GM21825 (cell line): ENCODE measurements around the gene SORCS2.
"Not testable (repeated sequence)": the region's sequence is repeated elsewhere in the genome, so short reads cannot be mapped to it uniquely, and the experiment has no call there.

Experiments
- ATAC-seq: cut with Tn5 transposase; IDR thresholded peaks from one replicate; pipeline ENCODE4 v1.9.1; 2021; ENCODE audit warnings: mild to moderate bottlenecking, moderate library complexity; ENCODE audit not compliant: unreplicated experiment

The SORCS2 gene

GRCh38 chr4:7199129-7199725, 6.9 kb downstream of the SORCS2 start:
- no peak for ATAC-seq

- ATAC-seq: no peak
Observed at GRCh38 chr4:7199771-7200441, 7.6 kb downstream of the SORCS2 start.

- no peak for ATAC-seq
Observed at GRCh38 chr4:7200801-7201200, 8.5 kb downstream of the SORCS2 start.

DNA sequence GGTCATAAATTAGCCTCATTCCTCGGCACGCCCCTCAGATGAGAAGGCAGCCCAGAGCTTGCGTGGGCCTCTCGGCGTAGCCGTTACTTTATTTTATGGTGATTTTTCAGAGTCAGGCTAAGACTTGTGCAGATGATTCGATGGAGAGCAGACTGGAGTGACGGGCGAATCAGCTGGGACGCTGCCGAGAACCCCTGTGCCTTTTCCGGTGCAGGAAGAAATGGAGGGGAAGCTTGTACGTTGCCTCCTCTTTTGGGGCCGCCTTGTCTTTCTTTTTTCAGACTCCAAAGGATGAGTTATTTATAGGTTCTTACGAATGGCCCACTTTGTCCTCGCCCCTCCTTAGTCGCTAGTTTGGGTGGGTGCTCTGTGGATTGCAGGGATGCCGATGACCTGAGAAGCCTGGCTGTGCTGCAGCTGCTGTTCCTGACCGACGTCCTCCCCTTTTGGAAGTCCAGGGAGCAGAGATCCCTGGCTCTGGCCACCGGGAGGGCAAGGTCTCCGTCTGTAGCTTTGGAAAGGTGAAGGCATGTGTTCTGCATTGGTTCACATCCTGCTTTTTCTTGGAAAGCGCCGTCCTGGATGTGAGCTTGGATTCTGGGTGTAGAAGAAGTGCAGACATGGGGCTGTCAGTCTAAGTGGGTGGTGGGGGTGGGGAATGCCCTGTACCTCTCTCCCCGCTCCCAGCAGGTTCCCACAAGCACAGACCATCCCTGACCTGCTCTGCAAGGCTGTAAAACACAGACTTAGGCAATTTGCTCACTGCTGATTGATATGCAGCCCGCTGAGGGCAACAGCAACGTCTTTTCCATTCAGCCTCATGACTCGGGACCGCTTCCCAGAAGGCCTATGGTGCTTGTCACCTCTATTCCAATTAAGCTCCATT, 9.3 kb downstream of the SORCS2 start:
- ATAC-seq: no peak

GRCh38 chr4:7202411-7202810, 10.1 kb downstream of the SORCS2 start:
- ATAC-seq: no peak

DNA sequence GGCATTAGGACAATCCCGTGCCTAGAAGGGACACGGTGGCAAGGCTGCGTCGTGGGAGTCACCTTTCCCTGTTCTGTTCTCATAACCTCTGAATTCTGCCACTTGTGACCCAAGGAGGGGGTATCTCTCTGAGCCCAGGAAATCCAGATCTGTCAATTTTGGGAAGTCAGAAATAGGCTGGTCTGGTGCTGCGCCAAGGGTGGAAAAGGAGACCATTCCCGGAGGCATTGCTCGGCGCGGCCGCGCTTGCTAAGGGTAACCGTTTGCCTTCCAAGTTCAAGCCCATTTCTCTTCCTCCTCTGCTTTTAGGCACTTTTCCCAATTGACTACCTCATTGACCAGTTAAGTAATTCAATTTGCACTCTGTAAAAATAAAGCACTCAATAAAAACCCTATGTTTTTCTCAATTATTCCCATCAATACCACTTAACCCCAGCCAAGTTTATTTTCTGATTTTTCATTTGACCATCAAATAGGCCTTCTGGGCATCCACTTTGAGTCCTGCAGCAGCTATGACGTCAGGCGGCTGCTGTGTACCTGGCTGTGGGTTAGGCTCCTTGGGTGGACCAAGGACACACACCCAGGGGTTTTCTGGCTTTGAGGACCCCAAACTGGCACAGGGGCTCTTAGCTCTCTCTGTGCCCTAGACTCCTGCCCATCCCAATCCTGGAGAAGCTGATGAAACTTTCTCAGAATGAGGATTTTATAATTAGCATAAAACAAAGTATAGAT, 12.5 kb downstream of the SORCS2 start:
- no peak for ATAC-seq

- no peak for ATAC-seq
Observed at GRCh38 chr4:7206385-7206784, 14.0 kb downstream of the SORCS2 start.

DNA sequence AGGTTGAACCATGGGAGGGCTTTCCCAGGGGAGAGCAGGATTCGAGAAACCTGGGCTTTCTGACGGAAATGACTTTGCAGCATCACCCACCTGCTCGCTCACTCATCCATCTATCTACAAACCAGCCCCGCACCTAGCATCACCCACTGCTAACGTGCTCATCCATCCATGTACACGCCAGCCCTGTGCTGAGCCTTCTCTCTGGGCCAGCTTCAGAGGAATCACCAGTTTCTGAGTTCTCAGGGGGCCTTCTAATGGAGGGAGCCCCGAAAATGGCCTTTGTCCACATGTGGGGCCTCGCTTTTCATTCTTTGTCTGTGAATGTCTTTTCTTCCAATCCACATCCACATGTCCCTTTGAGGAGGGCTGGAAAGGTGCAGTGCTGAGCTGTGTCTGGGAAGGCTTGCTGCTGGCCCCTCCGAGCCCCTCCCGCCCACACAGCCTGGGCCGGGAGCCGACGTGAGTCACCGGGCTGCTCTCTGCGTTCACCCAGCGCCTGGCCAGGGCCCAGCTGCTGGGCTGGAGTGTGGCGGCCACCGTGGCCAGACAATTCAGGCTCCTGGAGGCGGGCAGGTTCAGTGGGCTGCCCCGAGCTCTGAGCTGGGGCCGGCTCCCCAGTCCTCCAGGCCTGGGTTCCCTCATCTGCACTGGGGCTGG, 14.7 kb downstream of the SORCS2 start:
- ATAC-seq: no peak

- no peak for ATAC-seq
Observed at GRCh38 chr4:7207628-7208231, 15.4 kb downstream of the SORCS2 start.

DNA sequence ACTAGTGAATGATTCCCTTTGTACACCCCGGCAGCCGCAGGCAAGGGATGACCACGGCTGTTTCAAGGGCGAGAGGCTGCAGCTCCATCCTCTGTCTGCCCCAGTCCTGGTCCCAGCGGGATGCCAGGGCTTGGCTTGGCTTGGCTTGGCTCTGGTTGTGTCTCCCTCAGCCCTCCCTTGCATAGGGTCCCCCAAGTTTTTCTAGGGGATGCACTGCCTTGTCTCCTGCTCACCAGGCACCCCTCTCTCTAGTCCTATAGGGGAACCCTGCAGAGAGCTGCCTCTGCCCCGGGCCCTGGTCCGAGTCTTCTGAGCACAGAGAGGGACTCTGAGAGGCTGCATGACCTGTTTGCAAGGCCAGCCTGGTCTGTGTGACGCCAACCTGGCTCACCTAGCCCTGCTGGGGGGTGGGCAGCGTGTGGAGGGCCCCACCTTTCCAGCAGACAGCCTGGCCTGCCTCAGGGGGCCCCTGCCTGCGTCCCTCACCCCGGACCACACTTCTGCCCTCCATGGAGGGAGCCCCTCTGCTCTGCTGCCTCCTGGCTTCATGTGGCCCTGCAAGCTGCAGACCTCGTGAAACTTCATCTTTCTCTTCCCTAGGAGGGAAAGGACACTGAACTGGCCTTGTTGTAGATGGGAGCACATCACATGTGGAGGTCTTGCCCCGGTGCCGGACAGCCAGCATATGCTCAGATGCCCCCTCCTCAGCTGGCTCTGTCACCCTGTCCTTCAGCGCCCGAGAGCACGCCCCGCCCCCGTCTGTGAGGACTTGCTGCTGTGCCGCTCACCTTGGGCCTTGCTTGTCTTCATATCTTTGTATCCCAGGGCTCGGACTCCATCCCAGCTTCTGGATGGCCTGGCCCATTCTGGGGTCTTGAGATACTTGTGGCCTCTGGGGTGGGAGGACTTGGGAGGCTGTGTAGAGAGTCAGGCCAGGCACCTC, 16.4 kb downstream of the SORCS2 start:
- no peak for ATAC-seq

DNA sequence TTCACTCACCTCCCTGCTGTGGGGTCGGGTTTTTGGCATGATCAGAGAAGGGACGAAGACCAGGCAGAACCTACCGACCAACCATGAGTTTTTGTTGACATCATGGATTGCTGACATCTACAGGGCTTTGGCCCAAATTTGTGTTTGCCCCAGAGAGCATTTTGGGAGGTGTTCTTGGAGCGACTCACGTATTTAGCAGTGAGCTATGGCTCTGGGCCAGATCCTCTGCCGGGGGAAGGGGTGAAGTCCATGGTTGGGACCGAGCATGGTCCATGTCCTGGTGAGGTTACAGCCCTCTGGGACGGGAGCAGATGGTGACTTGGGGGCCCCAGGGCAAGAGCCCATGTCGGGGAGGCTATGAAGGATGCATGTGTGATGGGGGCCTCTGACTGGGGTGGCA, 17.4 kb downstream of the SORCS2 start:
- no peak for ATAC-seq

DNA sequence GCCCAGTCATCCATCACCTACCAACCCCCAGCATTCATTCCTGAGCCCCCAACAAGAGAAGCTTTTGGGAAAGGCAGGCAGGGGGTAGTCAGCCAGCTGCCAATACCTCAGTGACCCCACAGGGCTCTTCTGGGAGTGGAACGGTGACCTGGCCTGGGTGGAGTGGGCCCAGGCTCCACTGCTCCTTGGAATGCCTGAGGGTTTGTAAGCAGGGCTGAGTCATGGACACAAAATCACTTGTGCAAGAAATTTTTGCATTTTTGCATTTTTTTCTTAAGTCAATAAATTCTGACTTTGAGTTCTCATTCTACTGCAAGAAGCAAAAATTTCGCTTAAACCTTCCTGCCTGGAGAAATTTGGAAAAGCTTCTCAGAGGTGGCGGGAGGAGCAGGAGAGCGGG, 18.5 kb downstream of the SORCS2 start:
- ATAC-seq: no peak

GRCh38 chr4:7212101-7212674, 19.9 kb downstream of the SORCS2 start:
- no peak for ATAC-seq

GRCh38 chr4:7212921-7213320, 20.6 kb downstream of the SORCS2 start:
- ATAC-seq: no peak

DNA sequence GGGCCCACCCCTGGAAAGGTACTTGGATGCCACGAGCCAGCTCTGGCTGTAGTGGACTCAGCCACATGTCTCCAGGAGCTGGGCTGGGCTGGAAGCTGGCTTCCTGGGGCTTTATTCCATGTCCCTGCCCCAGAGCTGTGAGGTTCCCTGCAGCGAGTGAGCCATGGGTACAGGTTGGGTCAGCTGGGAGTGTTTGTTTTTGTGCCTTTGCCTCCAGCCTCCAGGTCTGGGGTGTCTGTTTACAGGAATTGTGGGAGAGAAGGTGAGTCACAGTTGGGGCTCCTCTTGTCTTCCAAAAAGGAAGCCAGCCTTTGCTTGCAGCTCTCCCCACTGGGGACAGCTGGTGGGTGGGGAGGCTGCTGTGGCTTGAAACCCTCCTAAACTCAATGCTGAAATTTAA, 21.5 kb downstream of the SORCS2 start:
- ATAC-seq: no peak

DNA sequence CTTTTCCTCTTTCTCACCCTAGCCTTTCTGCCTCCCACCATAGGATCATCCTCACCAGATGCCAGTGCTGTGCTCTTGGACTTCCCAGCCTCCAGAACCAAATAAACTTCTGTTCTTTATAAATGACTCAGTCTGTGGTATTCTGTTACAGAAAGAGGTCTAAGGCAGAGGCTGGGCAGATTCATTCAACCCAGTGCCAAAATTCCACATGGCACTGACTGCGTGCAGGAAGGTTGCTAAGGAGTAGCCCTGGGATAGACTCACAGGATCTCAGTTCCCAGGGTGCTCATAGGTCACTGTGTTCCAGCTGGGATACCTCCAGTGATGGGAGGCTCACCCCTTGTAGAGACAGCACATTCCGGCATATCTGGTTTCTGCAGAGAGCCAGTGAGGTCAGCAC, 22.0 kb downstream of the SORCS2 start:
- ATAC-seq: no peak

GRCh38 chr4:7215187-7215586, 22.8 kb downstream of the SORCS2 start:
- ATAC-seq: not testable (repeated sequence)

- ATAC-seq: no peak
Observed at GRCh38 chr4:7217039-7217438, 24.7 kb downstream of the SORCS2 start.
